Measurements from ENCODE around the gene LENG8.
"Not testable (repeated sequence)": the region's sequence is repeated elsewhere in the genome, so short reads cannot be mapped to it uniquely, and the experiment has no call there.

The LENG8 gene

GRCh38 chr19:54444737-54445136 lies 4.3 kb upstream of the LENG8 start:
- no peak for DNase-seq (ENCODE audit: low read depth, low spot score)
- CTCF ChIA-PET: interaction anchor here (1.0 kb wide), 1 partner anchor 31 kb away, joined by 4 read pairs; no protein-coding TSS in a partner anchor
- POLR2A ChIA-PET: no interaction called here
- TF ChIP-seq, protein P1, sequence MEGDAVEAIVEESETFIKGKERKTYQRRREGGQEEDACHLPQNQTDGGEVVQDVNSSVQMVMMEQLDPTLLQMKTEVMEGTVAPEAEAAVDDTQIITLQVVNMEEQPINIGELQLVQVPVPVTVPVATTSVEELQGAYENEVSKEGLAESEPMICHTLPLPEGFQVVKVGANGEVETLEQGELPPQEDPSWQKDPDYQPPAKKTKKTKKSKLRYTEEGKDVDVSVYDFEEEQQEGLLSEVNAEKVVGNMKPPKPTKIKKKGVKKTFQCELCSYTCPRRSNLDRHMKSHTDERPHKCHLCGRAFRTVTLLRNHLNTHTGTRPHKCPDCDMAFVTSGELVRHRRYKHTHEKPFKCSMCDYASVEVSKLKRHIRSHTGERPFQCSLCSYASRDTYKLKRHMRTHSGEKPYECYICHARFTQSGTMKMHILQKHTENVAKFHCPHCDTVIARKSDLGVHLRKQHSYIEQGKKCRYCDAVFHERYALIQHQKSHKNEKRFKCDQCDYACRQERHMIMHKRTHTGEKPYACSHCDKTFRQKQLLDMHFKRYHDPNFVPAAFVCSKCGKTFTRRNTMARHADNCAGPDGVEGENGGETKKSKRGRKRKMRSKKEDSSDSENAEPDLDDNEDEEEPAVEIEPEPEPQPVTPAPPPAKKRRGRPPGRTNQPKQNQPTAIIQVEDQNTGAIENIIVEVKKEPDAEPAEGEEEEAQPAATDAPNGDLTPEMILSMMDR (IDR thresholded peaks at IDR 0.05; ENCODE audit: insufficient read depth, low read length, missing control alignments): no peak
- no peak overlapping the region for H3K4me3 ChIP-seq (ENCODE audit: low read depth, low read length)

- DNase-seq (ENCODE audit: low read depth, low spot score); POLR2A ChIA-PET; H3K4me3 ChIP-seq (ENCODE audit: low read depth, low read length): not testable (repeated sequence)
Observed at GRCh38 chr19:54446349-54446748, 2.6 kb upstream of the LENG8 start.

GRCh38 chr19:54448040-54448773 lies 792 bp upstream of the LENG8 start:
- TF ChIP-seq, protein P1 (IDR thresholded peaks at IDR 0.05; ENCODE audit: insufficient read depth, low read length, missing control alignments): no peak
- CTCF ChIA-PET: interaction anchor here (0.6 to 3.2 kb wide), 6 partner anchors 9 to 30 kb away, joined by 3 to 23 read pairs (median 4); partner anchors contain the start of gene CDC42EP5
- POLR2A ChIA-PET: interaction anchor here (0.8 to 2.7 kb wide), 7 partner anchors 9 to 32 kb away, joined by 3 to 49 read pairs (median 12); partner anchors contain the start of genes CDC42EP5 and LENG9
- H3K4me3 ChIP-seq (ENCODE audit: low read depth, low read length): peak overlapping the region; percentile 98
- DNase-seq (ENCODE audit: low read depth, low spot score): no peak

More at GRCh38 chr19:54446349-54446748, 2.6 kb upstream of the LENG8 start:
- CTCF ChIA-PET: interaction anchor here (0.7 kb wide), 1 partner anchor 178 kb away, joined by 3 read pairs; no protein-coding TSS in a partner anchor

DNA sequence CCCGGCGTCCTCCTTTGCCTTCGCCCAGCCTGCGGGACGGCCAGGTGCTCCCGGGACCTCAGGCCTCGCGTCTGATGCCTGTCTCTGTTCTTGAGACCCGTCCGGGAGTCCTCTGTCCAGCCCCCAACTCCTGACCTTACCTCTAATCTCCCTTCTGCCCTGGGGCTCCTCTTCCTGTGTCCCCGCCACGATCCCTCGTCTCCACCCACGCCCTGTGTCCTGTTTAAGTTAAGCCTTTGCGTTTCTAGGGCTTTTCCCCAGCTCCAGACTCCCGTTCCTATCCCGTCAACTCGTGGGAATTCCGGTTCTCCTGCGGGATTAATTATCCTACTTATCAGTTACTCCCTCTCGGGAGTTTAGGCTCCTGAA lies 686 bp downstream of the LENG8 start:
- peak overlapping the region; percentile 98 for H3K4me3 ChIP-seq (ENCODE audit: low read depth, low read length)
- no peak for DNase-seq (ENCODE audit: low read depth, low spot score)
- TF ChIP-seq, protein P1 (IDR thresholded peaks at IDR 0.05; ENCODE audit: insufficient read depth, low read length, missing control alignments): no peak
- ChIA-PET POLR2A (interaction anchor here (3.2 kb wide), 1 partner anchor 13 kb away, joined by 18 read pairs; the partner anchor contains the start of gene LENG9), CTCF (interaction anchor here (1.0 to 3.2 kb wide), 3 partner anchors 9 to 12 kb away, joined by 3 to 23 read pairs (median 4); no protein-coding TSS in a partner anchor)

DNA sequence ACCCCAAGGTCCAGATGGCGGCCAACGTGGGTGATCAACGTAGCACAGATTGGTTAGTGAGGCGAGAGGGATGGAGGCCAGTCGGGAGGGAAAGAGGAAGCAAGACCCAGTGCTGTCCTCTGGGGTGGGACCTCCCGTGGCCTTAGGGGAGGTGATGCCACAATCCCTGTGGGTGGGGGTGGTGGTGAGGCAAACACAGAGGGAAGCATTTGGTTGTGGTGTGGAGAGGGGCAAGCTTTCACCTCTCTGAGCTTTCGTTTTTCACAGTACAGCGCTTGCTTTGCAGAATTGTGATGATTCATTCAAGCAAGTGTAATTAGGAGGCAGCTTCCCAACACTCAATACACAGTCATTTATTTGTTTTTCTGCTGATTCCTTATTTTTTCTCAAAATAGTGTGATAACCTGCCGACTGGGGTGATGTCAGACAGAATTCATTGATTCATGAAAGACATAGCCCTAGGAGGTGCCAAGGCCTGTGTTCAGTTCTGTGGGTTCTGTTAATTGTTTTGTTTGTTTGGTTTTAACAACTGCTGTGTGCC lies 2.4 kb downstream of the LENG8 start:
- POLR2A ChIA-PET: interaction anchor here (3.2 kb wide), 1 partner anchor 12 kb away, joined by 18 read pairs; the partner anchor contains the start of gene LENG9
- TF ChIP-seq, protein P1 (IDR thresholded peaks at IDR 0.05; ENCODE audit: insufficient read depth, low read length, missing control alignments): no peak
- CTCF ChIA-PET: interaction anchor here (1.3 to 2.0 kb wide), 2 partner anchors 8 to 10 kb away, joined by 4 to 5 read pairs; no protein-coding TSS in a partner anchor
- peak overlapping the region; percentile 98 for H3K4me3 ChIP-seq (ENCODE audit: low read depth, low read length)
- no peak for DNase-seq (ENCODE audit: low read depth, low spot score)

GRCh38 chr19:54451997-54452396 lies 3.0 kb downstream of the LENG8 start:
- ChIA-PET CTCF (interaction anchor here (1.3 kb wide), 1 partner anchor 8 kb away, joined by 5 read pairs; no protein-coding TSS in a partner anchor), POLR2A (interaction anchor here (3.2 kb wide), 1 partner anchor 11 kb away, joined by 18 read pairs; the partner anchor contains the start of gene LENG9)
- DNase-seq (ENCODE audit: low read depth, low spot score): no peak
- TF ChIP-seq, protein P1 (IDR thresholded peaks at IDR 0.05; ENCODE audit: insufficient read depth, low read length, missing control alignments): no peak
- H3K4me3 ChIP-seq (ENCODE audit: low read depth, low read length): no peak overlapping the region
